HEK293 (cell line): ENCODE results near the gene UBE3B.

Experiments used
- BCL11A ChIP-seq: fragments of 450-650 bp; formaldehyde crosslinking; IDR thresholded peaks from 2 replicates; pipeline ENCODE4 v1.5.1; 2016; ENCODE audit warnings: low read depth, missing biosample characterization, missing genetic modification characterization
- KLF10 ChIP-seq: fragments of 450-650 bp; IDR thresholded peaks from 2 replicates; pipeline ENCODE4 v1.5.1; 2018; ENCODE audit warnings: missing biosample characterization, mild to moderate bottlenecking, missing genetic modification characterization
- ZBTB1 ChIP-seq: fragments of 450-650 bp; formaldehyde crosslinking; IDR thresholded peaks from 2 replicates; pipeline ENCODE4 v1.5.1; 2016; ENCODE audit warnings: missing biosample characterization, missing genetic modification characterization
- ZNF138 ChIP-seq: fragments of 450-650 bp; formaldehyde crosslinking; IDR thresholded peaks from 2 replicates; pipeline ENCODE4 v1.5.1; 2016; ENCODE audit warnings: missing biosample characterization, missing genetic modification characterization, borderline replicate concordance
- ZNF274 ChIP-seq, 2 experiments: fragments of 200-500 bp in 1 of 2; fragments of 450-650 bp in 1 of 2; sonication (Bioruptor generic) in 1 of 2; formaldehyde crosslinking in 1 of 2; IDR thresholded peaks; 2 replicates each; pipeline versions ENCODE4 v1.5.1 to v1.6.1; 2014 to 2016; ENCODE audit warnings: borderline replicate concordance in 1 of 2, inconsistent platforms in 1 of 2, low read length in 1 of 2, missing biosample characterization in 1 of 2, missing genetic modification characterization in 1 of 2
- ZNF404 ChIP-seq: fragments of 450-650 bp; formaldehyde crosslinking; IDR thresholded peaks from 2 replicates; pipeline ENCODE4 v1.5.1; 2017; ENCODE audit warnings: missing biosample characterization, missing genetic modification characterization
- ZNF510 ChIP-seq: fragments of 450-650 bp; formaldehyde crosslinking; IDR thresholded peaks from 2 replicates; pipeline ENCODE4 v1.5.1; 2018; ENCODE audit warnings: mild to moderate bottlenecking, missing genetic modification characterization, missing biosample characterization; ENCODE audit not compliant: insufficient replicate concordance
- ZNF777 ChIP-seq: fragments of 450-650 bp; formaldehyde crosslinking; IDR thresholded peaks from 2 replicates; pipeline ENCODE4 v1.5.1; 2017; ENCODE audit warnings: missing biosample characterization, missing genetic modification characterization, borderline replicate concordance
- TF ChIP-seq, protein P1 (sequence below): fragments of 450-650 bp; formaldehyde crosslinking; IDR thresholded peaks from 2 replicates; pipeline ENCODE4 v1.5.1; 2016; ENCODE audit warnings: missing biosample characterization, missing genetic modification characterization
- TF ChIP-seq, protein P2 (sequence below): fragments of 450-650 bp; formaldehyde crosslinking; conservative IDR thresholded peaks from 2 replicates; pipeline ENCODE4 v1.5.1; 2016; ENCODE audit warnings: low read depth, missing biosample characterization, missing genetic modification characterization
- TF ChIP-seq, protein P3 (sequence below): fragments of 450-650 bp; formaldehyde crosslinking; IDR thresholded peaks from 2 replicates; pipeline ENCODE4 v1.5.1; 2016; ENCODE audit warnings: missing biosample characterization, missing genetic modification characterization, borderline replicate concordance

DNA sequence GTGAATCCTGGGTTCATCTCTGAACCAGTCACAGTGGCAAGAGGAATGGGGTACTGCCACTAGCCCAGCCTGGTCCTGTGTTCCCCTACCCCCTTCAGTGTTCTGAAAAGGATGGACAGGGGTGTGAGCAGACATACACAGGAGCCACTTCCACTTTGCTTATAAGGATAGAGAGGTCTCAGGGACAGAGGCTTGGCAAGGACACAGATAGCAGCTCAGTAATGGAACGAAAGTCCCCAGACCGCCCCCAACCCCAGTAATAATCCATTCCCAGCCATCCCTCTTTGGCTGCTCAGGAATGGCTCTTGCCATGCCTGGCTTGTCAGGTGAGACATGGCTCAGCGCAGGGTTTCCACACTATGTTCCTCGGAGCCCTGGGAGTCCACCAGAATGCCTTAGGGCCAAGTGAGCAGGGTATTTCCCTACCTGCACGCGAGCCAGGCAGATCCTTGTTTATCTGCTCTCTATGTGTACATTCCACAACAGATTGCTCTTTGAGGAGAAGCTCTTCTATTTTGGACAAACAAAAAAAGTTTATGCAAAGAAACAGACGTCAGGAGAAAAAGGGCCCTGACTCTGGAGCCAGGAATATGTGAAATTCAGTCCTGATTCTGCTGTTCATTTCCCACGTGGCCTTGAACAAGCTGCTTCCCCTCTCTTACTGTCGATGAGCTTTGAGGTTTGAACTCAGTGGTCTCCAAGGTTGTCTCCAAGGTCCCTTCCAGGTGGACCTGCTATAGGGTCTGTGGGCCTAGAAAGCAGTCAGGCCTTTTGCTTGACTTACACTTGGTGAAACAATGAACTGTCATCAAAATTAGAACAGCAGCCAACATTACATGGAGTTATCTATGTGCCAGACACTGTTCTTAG is 10.0 kb downstream of the UBE3B start:
- TF ChIP-seq, protein P1, sequence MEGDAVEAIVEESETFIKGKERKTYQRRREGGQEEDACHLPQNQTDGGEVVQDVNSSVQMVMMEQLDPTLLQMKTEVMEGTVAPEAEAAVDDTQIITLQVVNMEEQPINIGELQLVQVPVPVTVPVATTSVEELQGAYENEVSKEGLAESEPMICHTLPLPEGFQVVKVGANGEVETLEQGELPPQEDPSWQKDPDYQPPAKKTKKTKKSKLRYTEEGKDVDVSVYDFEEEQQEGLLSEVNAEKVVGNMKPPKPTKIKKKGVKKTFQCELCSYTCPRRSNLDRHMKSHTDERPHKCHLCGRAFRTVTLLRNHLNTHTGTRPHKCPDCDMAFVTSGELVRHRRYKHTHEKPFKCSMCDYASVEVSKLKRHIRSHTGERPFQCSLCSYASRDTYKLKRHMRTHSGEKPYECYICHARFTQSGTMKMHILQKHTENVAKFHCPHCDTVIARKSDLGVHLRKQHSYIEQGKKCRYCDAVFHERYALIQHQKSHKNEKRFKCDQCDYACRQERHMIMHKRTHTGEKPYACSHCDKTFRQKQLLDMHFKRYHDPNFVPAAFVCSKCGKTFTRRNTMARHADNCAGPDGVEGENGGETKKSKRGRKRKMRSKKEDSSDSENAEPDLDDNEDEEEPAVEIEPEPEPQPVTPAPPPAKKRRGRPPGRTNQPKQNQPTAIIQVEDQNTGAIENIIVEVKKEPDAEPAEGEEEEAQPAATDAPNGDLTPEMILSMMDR: no peak
- TF ChIP-seq, protein P2, sequence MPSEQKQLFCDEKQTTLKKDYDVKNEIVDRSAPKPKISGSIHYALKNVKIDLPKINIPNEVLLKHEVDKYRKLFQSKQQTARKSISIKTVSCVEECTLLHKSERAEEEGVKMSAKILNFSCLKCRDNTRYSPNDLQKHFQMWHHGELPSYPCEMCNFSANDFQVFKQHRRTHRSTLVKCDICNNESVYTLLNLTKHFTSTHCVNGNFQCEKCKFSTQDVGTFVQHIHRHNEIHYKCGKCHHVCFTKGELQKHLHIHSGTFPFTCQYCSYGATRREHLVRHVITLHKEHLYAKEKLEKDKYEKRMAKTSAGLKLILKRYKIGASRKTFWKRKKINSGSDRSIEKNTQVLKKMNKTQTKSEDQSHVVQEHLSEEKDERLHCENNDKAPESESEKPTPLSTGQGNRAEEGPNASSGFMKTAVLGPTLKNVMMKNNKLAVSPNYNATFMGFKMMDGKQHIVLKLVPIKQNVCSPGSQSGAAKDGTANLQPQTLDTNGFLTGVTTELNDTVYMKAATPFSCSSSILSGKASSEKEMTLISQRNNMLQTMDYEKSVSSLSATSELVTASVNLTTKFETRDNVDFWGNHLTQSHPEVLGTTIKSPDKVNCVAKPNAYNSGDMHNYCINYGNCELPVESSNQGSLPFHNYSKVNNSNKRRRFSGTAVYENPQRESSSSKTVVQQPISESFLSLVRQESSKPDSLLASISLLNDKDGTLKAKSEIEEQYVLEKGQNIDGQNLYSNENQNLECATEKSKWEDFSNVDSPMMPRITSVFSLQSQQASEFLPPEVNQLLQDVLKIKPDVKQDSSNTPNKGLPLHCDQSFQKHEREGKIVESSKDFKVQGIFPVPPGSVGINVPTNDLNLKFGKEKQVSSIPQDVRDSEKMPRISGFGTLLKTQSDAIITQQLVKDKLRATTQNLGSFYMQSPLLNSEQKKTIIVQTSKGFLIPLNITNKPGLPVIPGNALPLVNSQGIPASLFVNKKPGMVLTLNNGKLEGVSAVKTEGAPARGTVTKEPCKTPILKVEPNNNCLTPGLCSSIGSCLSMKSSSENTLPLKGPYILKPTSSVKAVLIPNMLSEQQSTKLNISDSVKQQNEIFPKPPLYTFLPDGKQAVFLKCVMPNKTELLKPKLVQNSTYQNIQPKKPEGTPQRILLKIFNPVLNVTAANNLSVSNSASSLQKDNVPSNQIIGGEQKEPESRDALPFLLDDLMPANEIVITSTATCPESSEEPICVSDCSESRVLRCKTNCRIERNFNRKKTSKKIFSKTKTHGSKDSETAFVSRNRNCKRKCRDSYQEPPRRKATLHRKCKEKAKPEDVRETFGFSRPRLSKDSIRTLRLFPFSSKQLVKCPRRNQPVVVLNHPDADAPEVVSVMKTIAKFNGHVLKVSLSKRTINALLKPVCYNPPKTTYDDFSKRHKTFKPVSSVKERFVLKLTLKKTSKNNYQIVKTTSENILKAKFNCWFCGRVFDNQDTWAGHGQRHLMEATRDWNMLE (tag by site-specific recombination): no peak
- TF ChIP-seq ZNF138 (tag by site-specific recombination): no peak
- TF ChIP-seq ZNF777 (tag by site-specific recombination): no peak
- TF ChIP-seq, protein P3, sequence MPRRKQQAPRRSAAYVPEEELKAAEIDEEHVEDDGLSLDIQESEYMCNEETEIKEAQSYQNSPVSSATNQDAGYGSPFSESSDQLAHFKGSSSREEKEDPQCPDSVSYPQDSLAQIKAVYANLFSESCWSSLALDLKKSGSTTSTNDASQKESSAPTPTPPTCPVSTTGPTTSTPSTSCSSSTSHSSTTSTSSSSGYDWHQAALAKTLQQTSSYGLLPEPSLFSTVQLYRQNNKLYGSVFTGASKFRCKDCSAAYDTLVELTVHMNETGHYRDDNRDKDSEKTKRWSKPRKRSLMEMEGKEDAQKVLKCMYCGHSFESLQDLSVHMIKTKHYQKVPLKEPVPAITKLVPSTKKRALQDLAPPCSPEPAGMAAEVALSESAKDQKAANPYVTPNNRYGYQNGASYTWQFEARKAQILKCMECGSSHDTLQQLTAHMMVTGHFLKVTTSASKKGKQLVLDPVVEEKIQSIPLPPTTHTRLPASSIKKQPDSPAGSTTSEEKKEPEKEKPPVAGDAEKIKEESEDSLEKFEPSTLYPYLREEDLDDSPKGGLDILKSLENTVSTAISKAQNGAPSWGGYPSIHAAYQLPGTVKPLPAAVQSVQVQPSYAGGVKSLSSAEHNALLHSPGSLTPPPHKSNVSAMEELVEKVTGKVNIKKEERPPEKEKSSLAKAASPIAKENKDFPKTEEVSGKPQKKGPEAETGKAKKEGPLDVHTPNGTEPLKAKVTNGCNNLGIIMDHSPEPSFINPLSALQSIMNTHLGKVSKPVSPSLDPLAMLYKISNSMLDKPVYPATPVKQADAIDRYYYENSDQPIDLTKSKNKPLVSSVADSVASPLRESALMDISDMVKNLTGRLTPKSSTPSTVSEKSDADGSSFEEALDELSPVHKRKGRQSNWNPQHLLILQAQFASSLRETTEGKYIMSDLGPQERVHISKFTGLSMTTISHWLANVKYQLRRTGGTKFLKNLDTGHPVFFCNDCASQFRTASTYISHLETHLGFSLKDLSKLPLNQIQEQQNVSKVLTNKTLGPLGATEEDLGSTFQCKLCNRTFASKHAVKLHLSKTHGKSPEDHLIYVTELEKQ (tag by site-specific recombination): no peak
- no peak for TF ChIP-seq ZNF404
- no peak for TF ChIP-seq BCL11A (tag by site-specific recombination)
- TF ChIP-seq KLF10 (tag by site-specific recombination): no peak
- TF ChIP-seq ZNF274 (IDR thresholded peaks at IDR 0.05; ENCODE audit: low read length): no peak
- no peak for TF ChIP-seq ZNF274 (tag by site-specific recombination; IDR thresholded peaks at IDR 0.05; ENCODE audit: borderline replicate concordance)
- TF ChIP-seq ZNF510 (tag by site-specific recombination): no peak
- no peak for TF ChIP-seq ZBTB1 (tag by site-specific recombination)
